Measurements from ENCODE around the gene MTUS2. TPM values are rescaled to one million over a fixed set of nuclear protein-coding genes. Genes with fewer than 3 reads are reported as not detected.

Gene MTUS2
- total RNA-seq, 1 experiment from 2014 or later: 1.7 TPM

DNA sequence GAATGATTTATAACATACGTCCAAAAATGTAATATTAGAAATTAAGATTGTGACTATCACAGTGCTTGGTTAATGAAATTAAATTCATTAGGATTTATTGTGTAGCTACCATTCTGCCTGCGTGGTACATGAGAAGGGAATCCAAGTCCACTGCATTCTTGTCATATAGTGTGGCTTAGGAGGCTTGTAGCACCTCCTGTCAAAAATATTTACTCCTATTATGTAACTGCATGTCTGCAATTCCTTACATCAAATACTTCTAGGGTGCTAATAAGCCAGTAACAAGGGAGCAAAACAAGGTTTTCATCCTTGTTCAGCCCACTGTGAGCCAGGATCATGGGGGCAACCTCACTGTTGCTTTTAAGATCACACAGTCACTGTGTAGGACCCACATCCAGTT, 576.3 kb downstream of the MTUS2 start:
- TF ChIP-seq, protein P1, sequence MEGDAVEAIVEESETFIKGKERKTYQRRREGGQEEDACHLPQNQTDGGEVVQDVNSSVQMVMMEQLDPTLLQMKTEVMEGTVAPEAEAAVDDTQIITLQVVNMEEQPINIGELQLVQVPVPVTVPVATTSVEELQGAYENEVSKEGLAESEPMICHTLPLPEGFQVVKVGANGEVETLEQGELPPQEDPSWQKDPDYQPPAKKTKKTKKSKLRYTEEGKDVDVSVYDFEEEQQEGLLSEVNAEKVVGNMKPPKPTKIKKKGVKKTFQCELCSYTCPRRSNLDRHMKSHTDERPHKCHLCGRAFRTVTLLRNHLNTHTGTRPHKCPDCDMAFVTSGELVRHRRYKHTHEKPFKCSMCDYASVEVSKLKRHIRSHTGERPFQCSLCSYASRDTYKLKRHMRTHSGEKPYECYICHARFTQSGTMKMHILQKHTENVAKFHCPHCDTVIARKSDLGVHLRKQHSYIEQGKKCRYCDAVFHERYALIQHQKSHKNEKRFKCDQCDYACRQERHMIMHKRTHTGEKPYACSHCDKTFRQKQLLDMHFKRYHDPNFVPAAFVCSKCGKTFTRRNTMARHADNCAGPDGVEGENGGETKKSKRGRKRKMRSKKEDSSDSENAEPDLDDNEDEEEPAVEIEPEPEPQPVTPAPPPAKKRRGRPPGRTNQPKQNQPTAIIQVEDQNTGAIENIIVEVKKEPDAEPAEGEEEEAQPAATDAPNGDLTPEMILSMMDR (IDR thresholded peaks at IDR 0.05; ENCODE audit: insufficient read depth in 1 of 2, low read depth in 1 of 2, low read length in 1 of 2, severe bottlenecking in 1 of 2, unreplicated experiment in 1 of 2): no peak
- Histone ChIP-seq H3K4me3 (ENCODE audit: low read depth, low read length) (no peak overlapping the region), H3K9me3 (no peaks in the 10 kb centered on the region), H3K27me3 (replicated peaks; ENCODE audit: control insufficient read depth, insufficient read depth, low read length) (no peaks in the 10 kb centered on the region), H3K4me1 (peaks cover 37% of the 10 kb centered on the region), H3K36me3 (ENCODE audit: control insufficient read depth, insufficient read depth, low read length) (no peaks in the 10 kb centered on the region)
- H3K4me1 Mint-ChIP-seq (ENCODE audit: low read depth, unreplicated experiment): peaks cover 43% of the 10 kb centered on the region
- BruUV-seq (replicated peaks): no TSS peak
- H3K36me3 Mint-ChIP-seq (ENCODE audit: insufficient read depth, unreplicated experiment): no peaks in the 10 kb centered on the region
- ChIA-PET CTCF (no interaction called here), POLR2A (no interaction called here)
- DNase-seq: no peak
- no peaks in the 10 kb centered on the region for H3K27me3 Mint-ChIP-seq (ENCODE audit: insufficient read depth, unreplicated experiment)
- no peak overlapping the region for H3K4me3 Mint-ChIP-seq (ENCODE audit: unreplicated experiment)
- intact Hi-C loops (cut with micrococcal nuclease; ENCODE audit: unreplicated experiment): no loop called here
- H3K27ac Mint-ChIP-seq (ENCODE audit: unreplicated experiment): no peak overlapping the region
- no peaks in the 10 kb centered on the region for H3K9me3 Mint-ChIP-seq (ENCODE audit: unreplicated experiment)

DNA sequence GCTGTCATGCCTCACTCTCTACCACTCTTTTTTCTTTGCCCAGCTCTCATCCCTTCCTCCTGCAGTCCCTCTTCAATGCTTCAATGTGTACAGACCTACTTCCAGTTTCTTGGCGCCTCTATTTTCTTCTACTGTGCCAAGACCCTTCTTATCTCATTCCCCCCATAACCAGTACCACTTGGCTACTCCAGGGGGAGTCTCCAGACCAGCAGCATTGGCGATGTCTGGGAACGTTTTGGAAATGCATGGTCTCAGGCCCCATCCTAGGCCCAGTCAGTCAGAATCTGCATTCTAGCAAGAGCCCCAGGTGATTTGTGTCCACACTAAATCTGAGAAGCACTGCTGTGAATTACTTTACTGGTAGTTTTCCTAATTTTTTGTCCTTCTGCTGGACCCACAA, 577.1 kb downstream of the MTUS2 start:
- Mint-ChIP-seq H3K27me3 (ENCODE audit: insufficient read depth, unreplicated experiment) (no peaks in the 10 kb centered on the region), H3K27ac (ENCODE audit: unreplicated experiment) (no peak overlapping the region), H3K36me3 (ENCODE audit: insufficient read depth, unreplicated experiment) (no peaks in the 10 kb centered on the region), H3K4me1 (ENCODE audit: low read depth, unreplicated experiment) (peaks cover 42% of the 10 kb centered on the region), H3K9me3 (ENCODE audit: unreplicated experiment) (no peaks in the 10 kb centered on the region), H3K4me3 (ENCODE audit: unreplicated experiment) (no peak overlapping the region)
- no TSS peak for BruUV-seq (replicated peaks)
- TF ChIP-seq, protein P1 (IDR thresholded peaks at IDR 0.05; ENCODE audit: insufficient read depth in 1 of 2, low read depth in 1 of 2, low read length in 1 of 2, severe bottlenecking in 1 of 2, unreplicated experiment in 1 of 2): no peak
- H3K4me3 ChIP-seq (ENCODE audit: low read depth, low read length): no peak overlapping the region
- CTCF ChIA-PET: no interaction called here
- no peaks in the 10 kb centered on the region for H3K36me3 ChIP-seq (ENCODE audit: control insufficient read depth, insufficient read depth, low read length)
- POLR2A ChIA-PET: no interaction called here
- intact Hi-C loops (cut with micrococcal nuclease; ENCODE audit: unreplicated experiment): no loop called here
- H3K4me1 ChIP-seq: peaks cover 40% of the 10 kb centered on the region
- H3K9me3 ChIP-seq: no peaks in the 10 kb centered on the region
- DNase-seq: no peak
- no peaks in the 10 kb centered on the region for H3K27me3 ChIP-seq (replicated peaks; ENCODE audit: control insufficient read depth, insufficient read depth, low read length)

DNA sequence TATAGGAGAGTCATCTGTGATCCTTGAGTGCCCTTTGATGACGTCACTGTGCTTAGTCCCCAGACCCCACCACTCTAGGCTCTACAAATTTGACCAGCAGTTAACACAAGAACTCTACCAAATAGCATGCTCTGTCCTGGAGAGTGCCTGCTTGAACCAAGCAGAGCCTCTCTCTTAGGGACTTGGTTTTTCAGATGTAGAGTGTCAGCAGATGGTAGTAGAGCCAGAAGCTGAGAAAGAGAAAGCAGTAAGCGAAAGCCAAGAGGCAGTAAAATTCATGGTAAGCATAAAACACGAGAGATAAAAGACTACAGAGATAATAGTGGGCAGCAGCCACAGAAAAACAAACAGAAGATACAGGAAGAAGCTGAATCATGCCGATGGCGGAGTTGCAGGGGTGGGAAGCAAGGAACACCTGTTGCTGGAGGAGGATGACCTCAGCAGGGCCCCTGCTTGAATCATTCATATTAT, 582.1 kb downstream of the MTUS2 start:
- H3K27me3 ChIP-seq (replicated peaks; ENCODE audit: control insufficient read depth, insufficient read depth, low read length): no peaks in the 10 kb centered on the region
- no TSS peak for BruUV-seq (replicated peaks)
- DNase-seq: peak; percentile 75 to 84
- Mint-ChIP-seq H3K4me3 (ENCODE audit: unreplicated experiment) (peak overlapping the region; percentile 63), H3K4me1 (ENCODE audit: low read depth, unreplicated experiment) (peaks cover 44% of the 10 kb centered on the region), H3K9me3 (ENCODE audit: unreplicated experiment) (no peaks in the 10 kb centered on the region), H3K27ac (ENCODE audit: unreplicated experiment) (peak overlapping the region; percentile 88), H3K27me3 (ENCODE audit: insufficient read depth, unreplicated experiment) (no peaks in the 10 kb centered on the region), H3K36me3 (ENCODE audit: insufficient read depth, unreplicated experiment) (peaks cover 6% of the 10 kb centered on the region)
- H3K9me3 ChIP-seq: no peaks in the 10 kb centered on the region
- no peak overlapping the region for H3K4me3 ChIP-seq (ENCODE audit: low read depth, low read length)
- no peaks in the 10 kb centered on the region for H3K36me3 ChIP-seq (ENCODE audit: control insufficient read depth, insufficient read depth, low read length)
- H3K4me1 ChIP-seq: peaks cover 36% of the 10 kb centered on the region
- CTCF ChIA-PET: interaction anchor here (0.5 to 1.0 kb wide), 2 partner anchors 31 to 34 kb away, joined by 4 to 5 read pairs; no protein-coding TSS in a partner anchor
- TF ChIP-seq, protein P1 (IDR thresholded peaks at IDR 0.05; ENCODE audit: insufficient read depth in 1 of 2, low read depth in 1 of 2, low read length in 1 of 2, severe bottlenecking in 1 of 2, unreplicated experiment in 1 of 2): no peak
- intact Hi-C loops (cut with micrococcal nuclease; ENCODE audit: unreplicated experiment): loop anchor here (2.0 kb wide), 1 partner anchor 71 kb away; no protein-coding TSS in a partner anchor
- POLR2A ChIA-PET: no interaction called here
